Measurements from ENCODE around the gene ELMO1. TPM values are rescaled to one million over a fixed set of nuclear protein-coding genes. Genes with fewer than 3 reads are reported as not detected.

ELMO1 gene
- polyA plus RNA-seq, 1 donor (not counting 4 experiments of a cell fraction or from before 2014, with no cell fraction given), result not detected

DNA sequence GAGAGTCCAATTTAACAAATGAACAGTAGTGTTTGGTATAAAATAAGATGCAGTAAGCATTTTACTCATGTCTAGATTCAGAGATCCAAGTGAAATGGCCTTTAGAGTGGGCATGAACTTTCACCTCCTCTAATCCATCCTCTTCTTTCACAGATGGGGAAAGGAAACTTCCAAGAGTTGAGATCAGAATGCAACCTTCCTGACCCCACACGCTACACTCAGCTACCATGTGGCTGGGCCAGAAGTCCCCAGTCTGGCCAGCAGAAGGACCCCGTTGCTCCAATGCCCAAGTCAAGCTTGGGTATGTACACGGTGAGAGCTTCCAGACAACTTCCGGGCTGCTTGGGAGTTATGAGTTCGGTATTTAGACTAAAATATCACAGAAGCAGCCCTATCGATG, 228.0 kb downstream of the ELMO1 start:
- no peak overlapping the region for H3K4me2 ChIP-seq (ENCODE audit: control insufficient read depth, extremely low read depth, insufficient read depth, low read depth, low read length)
- no peaks in the 10 kb centered on the region for H3K9me1 ChIP-seq (ENCODE audit: control insufficient read depth, extremely low read depth, insufficient read depth, low read length)
- dilution Hi-C loops (cut with MboI; ENCODE audit: extremely low pct_ligation_motif_present, low sequenced_read_pairs), result loop anchor here (25.0 kb wide), 1 partner anchor 733 kb away; no protein-coding TSS in a partner anchor
- no peak overlapping the region for H3K27ac ChIP-seq (ENCODE audit: control insufficient read depth, insufficient read depth, low read length)
- no peaks in the 10 kb centered on the region for H3K36me3 ChIP-seq (ENCODE audit: control insufficient read depth in 2 of 2, extremely low read depth in 1 of 2, insufficient read depth in 2 of 2, low read length in 2 of 2)
- no peaks in the 10 kb centered on the region for H3K4me1 ChIP-seq (ENCODE audit: control insufficient read depth, extremely low read depth, insufficient read depth, low read length)
- H4K20me1 ChIP-seq (ENCODE audit: control insufficient read depth, extremely low read depth, insufficient read depth, low read length), result no peaks in the 10 kb centered on the region
- no peak for DNase-seq (ENCODE audit: low read depth, low spot score)
- no peaks in the 10 kb centered on the region for H3K9me3 ChIP-seq (ENCODE audit: control insufficient read depth, low read depth, low read length)
- H3K4me3 ChIP-seq (ENCODE audit: control insufficient read depth in 2 of 3, extremely low read depth in 1 of 3, insufficient read depth in 2 of 3, low read depth in 1 of 3, low read length in 3 of 3), result no peak overlapping the region
- TF ChIP-seq EZH2 (IDR thresholded peaks at IDR 0.05; ENCODE audit: low read length), result no peak
- TF ChIP-seq, protein P1, sequence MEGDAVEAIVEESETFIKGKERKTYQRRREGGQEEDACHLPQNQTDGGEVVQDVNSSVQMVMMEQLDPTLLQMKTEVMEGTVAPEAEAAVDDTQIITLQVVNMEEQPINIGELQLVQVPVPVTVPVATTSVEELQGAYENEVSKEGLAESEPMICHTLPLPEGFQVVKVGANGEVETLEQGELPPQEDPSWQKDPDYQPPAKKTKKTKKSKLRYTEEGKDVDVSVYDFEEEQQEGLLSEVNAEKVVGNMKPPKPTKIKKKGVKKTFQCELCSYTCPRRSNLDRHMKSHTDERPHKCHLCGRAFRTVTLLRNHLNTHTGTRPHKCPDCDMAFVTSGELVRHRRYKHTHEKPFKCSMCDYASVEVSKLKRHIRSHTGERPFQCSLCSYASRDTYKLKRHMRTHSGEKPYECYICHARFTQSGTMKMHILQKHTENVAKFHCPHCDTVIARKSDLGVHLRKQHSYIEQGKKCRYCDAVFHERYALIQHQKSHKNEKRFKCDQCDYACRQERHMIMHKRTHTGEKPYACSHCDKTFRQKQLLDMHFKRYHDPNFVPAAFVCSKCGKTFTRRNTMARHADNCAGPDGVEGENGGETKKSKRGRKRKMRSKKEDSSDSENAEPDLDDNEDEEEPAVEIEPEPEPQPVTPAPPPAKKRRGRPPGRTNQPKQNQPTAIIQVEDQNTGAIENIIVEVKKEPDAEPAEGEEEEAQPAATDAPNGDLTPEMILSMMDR (optimal IDR thresholded peaks at IDR 0.05 in 1 of 3, IDR thresholded peaks at IDR 0.05 in 1 of 3, conservative IDR thresholded peaks at IDR 0.05 in 1 of 3; ENCODE audit: extremely low read depth in 1 of 3, insufficient read depth in 2 of 3, low read length in 3 of 3), result no peak
- H2AFZ ChIP-seq (ENCODE audit: control insufficient read depth, low read length), result no peak overlapping the region
- no peaks in the 10 kb centered on the region for H3K27me3 ChIP-seq (ENCODE audit: control insufficient read depth, extremely low read depth, insufficient read depth, low read length)
- no peaks in the 10 kb centered on the region for H3K79me2 ChIP-seq (ENCODE audit: control insufficient read depth, insufficient read depth, low read length)
- no peak for FAIRE-seq
- no peak overlapping the region for H3K9ac ChIP-seq (ENCODE audit: control insufficient read depth, extremely low read depth, insufficient read depth, low read length)

DNA sequence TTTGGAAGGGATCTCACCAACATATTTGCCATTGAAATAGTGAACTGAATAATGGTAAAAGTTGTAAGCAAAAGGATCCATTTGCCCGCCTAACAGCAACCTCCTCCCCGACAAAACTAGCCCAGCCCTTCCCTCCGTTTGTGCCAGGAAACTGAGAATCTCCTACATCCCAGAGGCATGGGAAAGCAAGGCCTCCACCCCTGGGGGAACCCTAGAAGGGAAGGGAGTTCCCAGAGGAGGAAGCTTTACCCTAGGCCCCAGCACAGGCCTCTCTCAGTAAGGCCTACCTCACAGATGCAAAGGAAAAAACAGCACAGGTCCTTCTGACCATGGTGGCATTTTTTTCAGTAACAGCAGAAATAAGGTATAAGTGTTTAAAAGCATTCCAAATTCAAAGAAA, 229.7 kb downstream of the ELMO1 start:
- no peak for FAIRE-seq

More for the DNA sequence above, 229.7 kb downstream of the ELMO1 start:
- DNase-seq (ENCODE audit: low read depth, low spot score), result no peak
- dilution Hi-C loops (cut with MboI; ENCODE audit: extremely low pct_ligation_motif_present, low sequenced_read_pairs), result loop anchor here (25.0 kb wide), 1 partner anchor 732 kb away; no protein-coding TSS in a partner anchor
- Histone ChIP-seq H3K79me2 (ENCODE audit: control insufficient read depth, insufficient read depth, low read length) (no peaks in the 10 kb centered on the region), H4K20me1 (ENCODE audit: control insufficient read depth, extremely low read depth, insufficient read depth, low read length) (no peaks in the 10 kb centered on the region), H3K4me1 (ENCODE audit: control insufficient read depth, extremely low read depth, insufficient read depth, low read length) (no peaks in the 10 kb centered on the region), H3K9me3 (ENCODE audit: control insufficient read depth, low read depth, low read length) (no peaks in the 10 kb centered on the region), H3K4me3 (ENCODE audit: control insufficient read depth in 2 of 3, extremely low read depth in 1 of 3, insufficient read depth in 2 of 3, low read depth in 1 of 3, low read length in 3 of 3) (no peak overlapping the region), H3K9me1 (ENCODE audit: control insufficient read depth, extremely low read depth, insufficient read depth, low read length) (no peaks in the 10 kb centered on the region), H3K4me2 (ENCODE audit: control insufficient read depth, extremely low read depth, insufficient read depth, low read depth, low read length) (no peak overlapping the region), H3K36me3 (ENCODE audit: control insufficient read depth in 2 of 2, extremely low read depth in 1 of 2, insufficient read depth in 2 of 2, low read length in 2 of 2) (no peaks in the 10 kb centered on the region), H3K9ac (ENCODE audit: control insufficient read depth, extremely low read depth, insufficient read depth, low read length) (no peak overlapping the region), H3K27ac (ENCODE audit: control insufficient read depth, insufficient read depth, low read length) (no peak overlapping the region), H3K27me3 (ENCODE audit: control insufficient read depth, extremely low read depth, insufficient read depth, low read length) (no peaks in the 10 kb centered on the region), H2AFZ (ENCODE audit: control insufficient read depth, low read length) (no peak overlapping the region)
- no peak for TF ChIP-seq EZH2 (IDR thresholded peaks at IDR 0.05; ENCODE audit: low read length)
- TF ChIP-seq, protein P1 (optimal IDR thresholded peaks at IDR 0.05 in 1 of 3, IDR thresholded peaks at IDR 0.05 in 1 of 3, conservative IDR thresholded peaks at IDR 0.05 in 1 of 3; ENCODE audit: extremely low read depth in 1 of 3, insufficient read depth in 2 of 3, low read length in 3 of 3), result no peak

All from keratinocyte (primary cell).